Panc1 (cell line): ENCODE measurements around the gene CELF2. TPM values are rescaled to one million over a fixed set of nuclear protein-coding genes. Genes with fewer than 3 reads are reported as not detected.

Experiments used
- ATAC-seq: fragments of 200-7000 bp; cut with Tn5 transposase; 2 replicates; pipeline ENCODE4 v1.9.1; 2020; ENCODE audit warnings: mild to moderate bottlenecking, moderate library complexity
- BruUV-seq: library from RNA; stranded (reverse); fragments of 400-500 nt; replicated peaks from 2 replicates; lab custom pipeline; 2021; lab: Mats Ljungman, UMichigan
- CTCF ChIA-PET: fragments of 300-600 bp; sonication (Branson Sonifier 250); formaldehyde crosslinking; loops from one replicate; lab custom pipeline; 2022; ENCODE audit warnings: antibody characterized with exemption; lab: Charles Lee
- POLR2A ChIA-PET: fragments of 300-600 bp; sonication (Branson Sonifier 250); formaldehyde crosslinking; loops from one replicate; lab custom pipeline; 2022; ENCODE audit warnings: antibody characterized with exemption; lab: Charles Lee
- DNase-seq: peaks from one replicate; pipeline ENCODE4 v3.0.0-alpha.2; 2010; ENCODE audit warnings: low read depth, low spot score
- H3K27ac ChIP-seq: 2 replicates; pipeline ENCODE4 v1.5.1; 2011; ENCODE audit warnings: mild to moderate bottlenecking, low read length, inconsistent platforms
- H3K27me3 ChIP-seq: fragments of 200-500 bp; sonication (Bioruptor generic); 2 replicates; pipeline ENCODE4 v1.6.0; 2014; ENCODE audit warnings: low read length, inconsistent platforms; ENCODE audit not compliant: control insufficient read depth, insufficient read depth
- H3K36me3 ChIP-seq: fragments of 200-500 bp; sonication (Bioruptor generic); 2 replicates; pipeline ENCODE4 v1.5.1; 2014; ENCODE audit warnings: inconsistent platforms, mild to moderate bottlenecking, low read length, moderate library complexity; ENCODE audit not compliant: control insufficient read depth, insufficient read depth
- H3K4me1 ChIP-seq: 2 replicates; pipeline ENCODE4 v1.5.1; 2011; ENCODE audit warnings: inconsistent platforms, mild to moderate bottlenecking, low read length, moderate library complexity; ENCODE audit not compliant: control insufficient read depth, insufficient read depth
- H3K4me3 ChIP-seq, 2 experiments: 2 replicates each; pipeline ENCODE4 v1.5.1; 2011 to 2012; ENCODE audit warnings: low read depth in 2 of 2, low read length in 2 of 2, mild to moderate bottlenecking in 2 of 2, inconsistent platforms in 1 of 2, moderate library complexity in 1 of 2
- H3K9me3 ChIP-seq: fragments of 200-500 bp; sonication (Bioruptor generic); 2 replicates; pipeline ENCODE4 v1.5.1; 2014; ENCODE audit warnings: low read depth, mild to moderate bottlenecking, inconsistent platforms, low read length, moderate library complexity; ENCODE audit not compliant: control insufficient read depth, insufficient read depth
- POLR2AphosphoS5 ChIP-seq: IDR thresholded peaks from 2 replicates; pipeline ENCODE4 v1.6.1; 2012; ENCODE audit warnings: mild to moderate bottlenecking, low read depth, low read length, moderate library complexity
- SIN3A ChIP-seq: IDR thresholded peaks from 2 replicates; pipeline ENCODE4 v1.6.1; 2012; ENCODE audit warnings: low read depth, mild to moderate bottlenecking, low read length, moderate library complexity, borderline replicate concordance; ENCODE audit not compliant: insufficient read depth
- TCF7L2 ChIP-seq: IDR thresholded peaks from 2 replicates; pipeline ENCODE4 v1.6.1; 2011; ENCODE audit warnings: mild to moderate bottlenecking, low read depth, low read length, inconsistent platforms
- in situ Hi-C: cut with HindIII; loops from 2 replicates; pipeline ENCODE4 v1.10.0; 2016; ENCODE audit warnings: low sequenced_read_pairs, low pct_unique_long_range_greater_than_20kb
- intact Hi-C: fragments of 100-400 bp; cut with micrococcal nuclease; formaldehyde crosslinking; loops from one replicate; pipeline ENCODE4 v1.10.0; 2022; ENCODE audit not compliant: unreplicated experiment
- total RNA-seq: library from RNA; stranded (reverse); gene quantifications from one replicate; pipeline ENCODE4 v1.2.1, GENCODE V29; 2021; ENCODE audit not compliant: unreplicated experiment
- TF ChIP-seq, protein P1 (sequence below): fragments of 450-650 bp; IDR thresholded peaks from 2 replicates; pipeline ENCODE4 v1.5.1; 2017; ENCODE audit warnings: mild to moderate bottlenecking
- TF ChIP-seq, protein P2 (sequence below), 2 experiments: IDR thresholded peaks; 2 replicates each; pipeline ENCODE4 v1.6.1; 2011 to 2012; ENCODE audit warnings: low read depth in 2 of 2, control low read depth in 1 of 2, low read length in 1 of 2, mild to moderate bottlenecking in 1 of 2, moderate library complexity in 1 of 2; ENCODE audit not compliant: insufficient read depth in 1 of 2

The CELF2 gene
- total RNA-seq, 1 experiment from 2014 or later: 0.44 TPM

DNA sequence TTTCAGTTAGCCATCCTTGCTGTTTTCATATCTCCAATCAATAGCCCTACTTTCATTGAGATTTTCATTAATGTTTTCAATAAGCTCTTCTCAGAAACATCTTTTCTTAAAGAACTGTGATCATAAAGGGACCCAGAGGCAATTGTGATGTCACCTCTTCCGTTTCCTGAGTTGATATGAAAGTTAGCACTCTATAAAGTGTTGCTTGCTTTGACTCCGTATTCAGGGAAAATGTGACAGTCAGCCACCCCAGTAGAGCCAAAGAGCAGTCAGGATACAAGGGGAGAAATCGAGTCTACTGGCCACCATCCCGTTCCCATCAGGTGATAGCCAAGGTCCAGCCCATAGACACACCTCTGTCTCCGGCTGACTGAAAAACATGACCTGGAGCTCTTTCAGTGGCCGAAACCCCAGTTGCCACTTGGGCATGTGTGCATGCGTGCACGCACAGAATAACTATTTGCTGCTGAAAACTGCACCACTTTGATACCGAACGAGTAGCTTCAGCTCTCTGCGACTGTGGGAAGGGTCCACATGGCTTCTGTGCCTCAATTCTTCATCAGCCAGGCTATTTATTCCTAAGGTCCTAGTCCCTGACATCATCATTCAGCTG, 302.4 kb downstream of the CELF2 start:
- CTCF ChIA-PET: no interaction called here
- no peak for ATAC-seq
- BruUV-seq: no TSS peak

DNA sequence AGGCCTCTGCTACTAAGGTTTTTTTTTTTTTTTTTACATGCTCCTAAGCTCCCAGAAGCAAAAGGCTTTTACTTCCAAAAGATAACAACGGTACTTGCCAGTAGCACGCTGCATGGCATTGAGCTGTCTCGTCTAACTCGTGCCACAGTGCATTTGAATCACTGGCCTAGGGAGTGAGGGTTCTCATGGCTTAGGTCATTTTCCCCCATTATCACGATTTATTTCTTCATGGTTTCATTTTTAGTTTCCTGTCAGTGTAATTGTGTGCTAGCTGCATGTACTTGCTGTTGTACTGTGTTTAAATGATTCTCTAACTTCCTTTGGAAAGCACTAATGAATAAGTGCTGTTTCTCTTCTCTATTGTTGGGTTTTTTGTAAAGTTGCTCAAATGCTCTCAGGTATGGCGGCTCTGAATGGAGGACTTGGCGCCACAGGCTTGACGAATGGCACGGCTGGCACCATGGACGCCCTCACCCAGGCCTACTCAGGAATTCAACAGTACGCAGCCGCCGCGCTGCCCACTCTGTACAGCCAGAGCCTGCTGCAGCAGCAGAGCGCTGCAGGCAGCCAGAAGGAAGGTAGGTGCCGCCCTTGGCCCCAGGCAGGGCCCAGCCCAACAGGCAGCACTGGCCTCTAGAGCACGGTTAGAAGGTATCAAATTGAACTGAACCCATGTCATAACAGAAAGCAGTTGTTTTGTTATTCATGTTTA, 303.3 kb downstream of the CELF2 start:
- ChIA-PET CTCF (no interaction called here), POLR2A (no interaction called here)
- no peak overlapping the region for H3K27ac ChIP-seq
- no peaks in the 10 kb centered on the region for H3K36me3 ChIP-seq
- intact Hi-C loops (no loop called here), in situ Hi-C loops (no loop called here)
- BruUV-seq: no TSS peak
- H3K4me1 ChIP-seq: no peaks in the 10 kb centered on the region
- no peak overlapping the region for H3K4me3 ChIP-seq
- H3K9me3 ChIP-seq: no peaks in the 10 kb centered on the region
- DNase-seq: no peak
- no peaks in the 10 kb centered on the region for H3K27me3 ChIP-seq
- ATAC-seq: no peak
- TF ChIP-seq SIN3A (no peak), TCF7L2 (no peak), POLR2AphosphoS5 (no peak)
- TF ChIP-seq, protein P1, sequence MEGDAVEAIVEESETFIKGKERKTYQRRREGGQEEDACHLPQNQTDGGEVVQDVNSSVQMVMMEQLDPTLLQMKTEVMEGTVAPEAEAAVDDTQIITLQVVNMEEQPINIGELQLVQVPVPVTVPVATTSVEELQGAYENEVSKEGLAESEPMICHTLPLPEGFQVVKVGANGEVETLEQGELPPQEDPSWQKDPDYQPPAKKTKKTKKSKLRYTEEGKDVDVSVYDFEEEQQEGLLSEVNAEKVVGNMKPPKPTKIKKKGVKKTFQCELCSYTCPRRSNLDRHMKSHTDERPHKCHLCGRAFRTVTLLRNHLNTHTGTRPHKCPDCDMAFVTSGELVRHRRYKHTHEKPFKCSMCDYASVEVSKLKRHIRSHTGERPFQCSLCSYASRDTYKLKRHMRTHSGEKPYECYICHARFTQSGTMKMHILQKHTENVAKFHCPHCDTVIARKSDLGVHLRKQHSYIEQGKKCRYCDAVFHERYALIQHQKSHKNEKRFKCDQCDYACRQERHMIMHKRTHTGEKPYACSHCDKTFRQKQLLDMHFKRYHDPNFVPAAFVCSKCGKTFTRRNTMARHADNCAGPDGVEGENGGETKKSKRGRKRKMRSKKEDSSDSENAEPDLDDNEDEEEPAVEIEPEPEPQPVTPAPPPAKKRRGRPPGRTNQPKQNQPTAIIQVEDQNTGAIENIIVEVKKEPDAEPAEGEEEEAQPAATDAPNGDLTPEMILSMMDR: no peak
- TF ChIP-seq, protein P2, sequence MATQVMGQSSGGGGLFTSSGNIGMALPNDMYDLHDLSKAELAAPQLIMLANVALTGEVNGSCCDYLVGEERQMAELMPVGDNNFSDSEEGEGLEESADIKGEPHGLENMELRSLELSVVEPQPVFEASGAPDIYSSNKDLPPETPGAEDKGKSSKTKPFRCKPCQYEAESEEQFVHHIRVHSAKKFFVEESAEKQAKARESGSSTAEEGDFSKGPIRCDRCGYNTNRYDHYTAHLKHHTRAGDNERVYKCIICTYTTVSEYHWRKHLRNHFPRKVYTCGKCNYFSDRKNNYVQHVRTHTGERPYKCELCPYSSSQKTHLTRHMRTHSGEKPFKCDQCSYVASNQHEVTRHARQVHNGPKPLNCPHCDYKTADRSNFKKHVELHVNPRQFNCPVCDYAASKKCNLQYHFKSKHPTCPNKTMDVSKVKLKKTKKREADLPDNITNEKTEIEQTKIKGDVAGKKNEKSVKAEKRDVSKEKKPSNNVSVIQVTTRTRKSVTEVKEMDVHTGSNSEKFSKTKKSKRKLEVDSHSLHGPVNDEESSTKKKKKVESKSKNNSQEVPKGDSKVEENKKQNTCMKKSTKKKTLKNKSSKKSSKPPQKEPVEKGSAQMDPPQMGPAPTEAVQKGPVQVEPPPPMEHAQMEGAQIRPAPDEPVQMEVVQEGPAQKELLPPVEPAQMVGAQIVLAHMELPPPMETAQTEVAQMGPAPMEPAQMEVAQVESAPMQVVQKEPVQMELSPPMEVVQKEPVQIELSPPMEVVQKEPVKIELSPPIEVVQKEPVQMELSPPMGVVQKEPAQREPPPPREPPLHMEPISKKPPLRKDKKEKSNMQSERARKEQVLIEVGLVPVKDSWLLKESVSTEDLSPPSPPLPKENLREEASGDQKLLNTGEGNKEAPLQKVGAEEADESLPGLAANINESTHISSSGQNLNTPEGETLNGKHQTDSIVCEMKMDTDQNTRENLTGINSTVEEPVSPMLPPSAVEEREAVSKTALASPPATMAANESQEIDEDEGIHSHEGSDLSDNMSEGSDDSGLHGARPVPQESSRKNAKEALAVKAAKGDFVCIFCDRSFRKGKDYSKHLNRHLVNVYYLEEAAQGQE (IDR thresholded peaks at IDR 0.05; ENCODE audit: insufficient read depth in 1 of 2, low read depth in 2 of 2, low read length in 1 of 2): no peak

More for the DNA sequence above, 302.4 kb downstream of the CELF2 start:
- in situ Hi-C loops: no loop called here
- Histone ChIP-seq H3K4me3 (no peak overlapping the region), H3K9me3 (no peaks in the 10 kb centered on the region), H3K36me3 (no peaks in the 10 kb centered on the region), H3K27ac (no peak overlapping the region), H3K27me3 (no peaks in the 10 kb centered on the region), H3K4me1 (no peaks in the 10 kb centered on the region)
- intact Hi-C loops: no loop called here
- TF ChIP-seq POLR2AphosphoS5: no peak
- TF ChIP-seq, protein P2 (IDR thresholded peaks at IDR 0.05; ENCODE audit: insufficient read depth in 1 of 2, low read depth in 2 of 2, low read length in 1 of 2): no peak
- TF ChIP-seq TCF7L2: no peak
- no peak for TF ChIP-seq SIN3A
- TF ChIP-seq, protein P1: no peak
- no peak for DNase-seq
- POLR2A ChIA-PET: no interaction called here
